Activated CD8-positive, alpha-beta memory T cell treated with anti-CD3 and anti-CD28 coated beads, Interleukin-2, amount 50 U/mL, for 1 hour (primary cell): ENCODE measurements around the gene RAET1G.
"Not testable (repeated sequence)": the region's sequence is repeated elsewhere in the genome, so short reads cannot be mapped to it uniquely, and the experiment has no call there.

Source experiments
- DNase-seq: peaks from one replicate; pipeline ENCODE4 v3.0.0-alpha.2; 2020; ENCODE audit errors: extremely low read depth

The RAET1G gene

GRCh38 chr6:149913540-149914240 is 9.2 kb downstream of the RAET1G start:
- DNase-seq: no peak

GRCh38 chr6:149913085-149913484 is 9.8 kb downstream of the RAET1G start:
- no peak for DNase-seq

- DNase-seq: not testable (repeated sequence)
Measured at GRCh38 chr6:149912680-149913079, 10.2 kb downstream of the RAET1G start.

GRCh38 chr6:149910721-149911151 is 12.2 kb downstream of the RAET1G start:
- DNase-seq: no peak

GRCh38 chr6:149909701-149910470 is 13.0 kb downstream of the RAET1G start:
- DNase-seq: no peak

GRCh38 chr6:149908480-149908879 is 14.4 kb downstream of the RAET1G start:
- not testable (repeated sequence) for DNase-seq

- DNase-seq: no peak
Measured at GRCh38 chr6:149907317-149907716, 15.6 kb downstream of the RAET1G start.

- no peak for DNase-seq
Measured at GRCh38 chr6:149906405-149906804, 16.5 kb downstream of the RAET1G start.

- no peak for DNase-seq
Measured at GRCh38 chr6:149905911-149906371, 17.0 kb downstream of the RAET1G start.

- no peak for DNase-seq
Measured at GRCh38 chr6:149905371-149905910, 17.5 kb downstream of the RAET1G start.

GRCh38 chr6:149904661-149905370 is 18.1 kb downstream of the RAET1G start:
- no peak for DNase-seq

GRCh38 chr6:149903938-149904611 is 18.8 kb downstream of the RAET1G start:
- no peak for DNase-seq

GRCh38 chr6:149901444-149902140 is 21.3 kb downstream of the RAET1G start:
- DNase-seq: no peak

- no peak for DNase-seq
Measured at GRCh38 chr6:149900620-149901443, 22.1 kb downstream of the RAET1G start.

- no peak for DNase-seq
Measured at GRCh38 chr6:149899926-149900619, 22.8 kb downstream of the RAET1G start.

GRCh38 chr6:149899486-149899885 is 23.4 kb downstream of the RAET1G start:
- DNase-seq: no peak

GRCh38 chr6:149898966-149899365 is 24.0 kb downstream of the RAET1G start:
- no peak for DNase-seq

GRCh38 chr6:149897855-149898744 is 24.8 kb downstream of the RAET1G start, which contains the start of gene RAET1E:
Gene RAET1E (minus strand): TSS chr6:149898113. CDS start chr6:149890901, 7,212 bp downstream.
- DNase-seq: no peak
